ENCODE measurements around the gene XIST.

- no peak for TF ChIP-seq CTCF (IDR thresholded peaks at IDR 0.05)
- TF ChIP-seq POLR2A (IDR thresholded peaks at IDR 0.05) = no peak
Observed at GRCh38 chrX:73877687-73878086, 25.2 kb upstream of the XIST start.

Measured in Peyer's patch (tissue), 4 donors.